CD4-positive, alpha-beta T cell (primary cell): ENCODE results near the gene OGFOD2. TPM values are rescaled to one million over a fixed set of nuclear protein-coding genes. Genes with fewer than 3 reads are reported as not detected.

Experiments used
- ATAC-seq: fragments of 200-7000 bp; cut with Tn5 transposase; one replicate; pipeline ENCODE4 v1.10.0; 2022; ENCODE audit warnings: mild to moderate bottlenecking; ENCODE audit not compliant: poor library complexity
- CTCF ChIA-PET: fragments of 350-600 bp; sonication (Branson Sonifier 250); formaldehyde crosslinking; loops from one replicate; lab custom pipeline; 2021; ENCODE audit warnings: antibody characterized with exemption, inconsistent platforms; lab: Charles Lee
- POLR2A ChIA-PET: fragments of 350-600 bp; sonication (Branson Sonifier 250); formaldehyde crosslinking; loops from one replicate; lab custom pipeline; 2021; ENCODE audit warnings: antibody characterized with exemption, inconsistent platforms; lab: Charles Lee
- DNase-seq, 14 experiments: peaks; one replicate each; pipeline ENCODE4 v3.0.0-alpha.2; 2013 to 2020; ENCODE audit warnings: mixed read lengths in 2 of 14
- H3K27ac ChIP-seq, 2 donors: one replicate each; pipeline versions ENCODE4 v1.5.1 to v1.7.0; 2013; ENCODE audit warnings: low read length in 2 of 2, low read depth in 1 of 2, mild to moderate bottlenecking in 1 of 2
- H3K27me3 ChIP-seq, 2 experiments: 1 replicate in 1 of 2; 2 replicates in 1 of 2; pipeline versions ENCODE4 v1.6.1 to v1.7.0; 2013; ENCODE audit warnings: low read length in 2 of 2, control low read depth in 1 of 2, mild to moderate bottlenecking in 1 of 2, moderate library complexity in 1 of 2; ENCODE audit not compliant: insufficient read depth in 2 of 2, control insufficient read depth in 1 of 2
- H3K36me3 ChIP-seq: one replicate; pipeline ENCODE4 v1.6.1; 2013; ENCODE audit warnings: low read length, control low read depth; ENCODE audit not compliant: insufficient read depth
- H3K4me1 ChIP-seq: one replicate; pipeline ENCODE4 v1.6.1; 2013; ENCODE audit warnings: low read length, control low read depth; ENCODE audit not compliant: insufficient read depth
- H3K4me3 ChIP-seq: one replicate; pipeline ENCODE4 v1.5.1; 2013; ENCODE audit warnings: mild to moderate bottlenecking, low read length, moderate library complexity
- H3K9me3 ChIP-seq, 2 experiments: 1 replicate in 1 of 2; 2 replicates in 1 of 2; pipeline versions ENCODE4 v1.6.1 to v1.7.0; 2013; ENCODE audit warnings: low read length in 2 of 2, mild to moderate bottlenecking in 2 of 2, control low read depth in 1 of 2, moderate library complexity in 1 of 2; ENCODE audit not compliant: control insufficient read depth in 1 of 2, insufficient read depth in 1 of 2
- H3K27ac Mint-ChIP-seq: one replicate; pipeline ENCODE4 v1.8.0; 2020; ENCODE audit warnings: mixed read lengths
- H3K27me3 Mint-ChIP-seq: one replicate; pipeline ENCODE4 v1.8.0; 2021; ENCODE audit warnings: mixed read lengths
- H3K36me3 Mint-ChIP-seq: one replicate; pipeline ENCODE4 v1.8.0; 2021; ENCODE audit warnings: low read depth, mixed read lengths
- H3K4me1 Mint-ChIP-seq: one replicate; pipeline ENCODE4 v1.8.0; 2021; ENCODE audit warnings: low read depth, mixed read lengths
- H3K4me3 Mint-ChIP-seq: one replicate; pipeline ENCODE4 v1.8.0; 2020; ENCODE audit warnings: mild to moderate bottlenecking, mixed read lengths
- H3K9me3 Mint-ChIP-seq: one replicate; pipeline ENCODE4 v1.8.0; 2020; ENCODE audit warnings: mixed read lengths
- CTCF ChIP-seq: fragments of 200-600 bp; IDR thresholded peaks from one replicate; pipeline ENCODE4 v1.8.0; 2022; ENCODE audit warnings: antibody characterized with exemption, mild to moderate bottlenecking
- intact Hi-C, 2 experiments: fragments of 100-400 bp; cut with DNase I in 1 of 2; cut with micrococcal nuclease in 1 of 2; formaldehyde crosslinking; loops; one replicate each; pipeline versions ENCODE4 v1.15.1 to v1.9.0; 2023 to 2025; cut with DNase I, micrococcal nuclease
- total RNA-seq, 174 experiments: library from RNA in 2 of 174; stranded (reverse) in 2 of 174; gene quantifications; one replicate each; pipeline ENCODE4 v1.2.3 and lab custom pipeline; 2021 to 2026

The OGFOD2 gene
- total RNA-seq, 2 experiments from 2014 or later, result 12.0 to 14.9 TPM

- Histone ChIP-seq H3K27ac (no peak overlapping the region), H3K9me3 (no peaks in the 10 kb centered on the region), H3K4me3 (no peak overlapping the region), H3K36me3 (no peaks in the 10 kb centered on the region), H3K4me1 (no peaks in the 10 kb centered on the region), H3K27me3 (no peaks in the 10 kb centered on the region)
- CTCF ChIA-PET, result no interaction called here
- no peak overlapping the region for H3K27ac Mint-ChIP-seq
- H3K27me3 Mint-ChIP-seq, result no peaks in the 10 kb centered on the region
- DNase-seq (no peak), ATAC-seq (no peak)
- H3K9me3 Mint-ChIP-seq, result no peaks in the 10 kb centered on the region
- POLR2A ChIA-PET, result no interaction called here
- no peaks in the 10 kb centered on the region for H3K4me1 Mint-ChIP-seq
- no peaks in the 10 kb centered on the region for H3K36me3 Mint-ChIP-seq
- no peak overlapping the region for H3K4me3 Mint-ChIP-seq
- TF ChIP-seq CTCF, result no peak
- intact Hi-C loops, result no loop called here
Observed at GRCh38 chr12:122934722-122935121, 40.3 kb upstream of the OGFOD2 start.

- ATAC-seq (no peak), DNase-seq (no peak)
- Histone ChIP-seq H3K27ac (no peak overlapping the region), H3K27me3 (no peaks in the 10 kb centered on the region), H3K4me1 (no peaks in the 10 kb centered on the region), H3K9me3 (no peaks in the 10 kb centered on the region), H3K36me3 (no peaks in the 10 kb centered on the region), H3K4me3 (no peak overlapping the region)
- Mint-ChIP-seq H3K27ac (no peak overlapping the region), H3K27me3 (no peaks in the 10 kb centered on the region), H3K4me3 (no peak overlapping the region), H3K4me1 (no peaks in the 10 kb centered on the region), H3K36me3 (no peaks in the 10 kb centered on the region), H3K9me3 (no peaks in the 10 kb centered on the region)
- POLR2A ChIA-PET, result no interaction called here
- CTCF ChIA-PET, result no interaction called here
- intact Hi-C loops, result no loop called here
- no peak for TF ChIP-seq CTCF
Observed at GRCh38 chr12:122935318-122935717, 39.7 kb upstream of the OGFOD2 start.

GRCh38 chr12:122937622-122938091, 37.4 kb upstream of the OGFOD2 start:
- Histone ChIP-seq H3K36me3 (no peaks in the 10 kb centered on the region), H3K4me3 (no peak overlapping the region), H3K9me3 (no peaks in the 10 kb centered on the region), H3K4me1 (peaks cover 1% of the 10 kb centered on the region), H3K27me3 (no peaks in the 10 kb centered on the region), H3K27ac (no peak overlapping the region)
- intact Hi-C loops, result no loop called here
- no peak overlapping the region for H3K4me3 Mint-ChIP-seq
- ChIA-PET CTCF (no interaction called here), POLR2A (no interaction called here)
- no peaks in the 10 kb centered on the region for H3K36me3 Mint-ChIP-seq
- H3K27ac Mint-ChIP-seq, result no peak overlapping the region
- ATAC-seq (no peak), DNase-seq (no peak)
- no peaks in the 10 kb centered on the region for H3K27me3 Mint-ChIP-seq
- no peaks in the 10 kb centered on the region for H3K4me1 Mint-ChIP-seq
- TF ChIP-seq CTCF, result no peak
- H3K9me3 Mint-ChIP-seq, result no peaks in the 10 kb centered on the region
